ENCODE results near the gene ASGR1. TPM values are rescaled to one million over a fixed set of nuclear protein-coding genes. Genes with fewer than 3 reads are reported as not detected.
"Not testable (repeated sequence)": the region's sequence is repeated elsewhere in the genome, so short reads cannot be mapped to it uniquely, and the experiment has no call there.

Gene ASGR1
- total and polyA plus RNA-seq, 12 donors: 0.29 to 6.9 (median 1.8) TPM; not detected in 2

- 89 to 96% (median 92%) methylated on average over 6 of the region's 6 CpGs for WGBS, 4 donors
- Histone ChIP-seq H3K4me3 (no peak overlapping the region), H3K9me3 (replicated peaks in 1 of 3) (no peaks in the 10 kb centered on the region), H3K36me3 (replicated peaks in 1 of 2) (no peaks in the 10 kb centered on the region), H3K27me3 (no peaks in the 10 kb centered on the region), H3K27ac (no peak overlapping the region), H3K4me1 (replicated peaks in 1 of 2) (peaks cover 0 to 8% of the 10 kb centered on the region in 2 donors)
- no peak for DNase-seq
- TF ChIP-seq POLR2A (IDR thresholded peaks at IDR 0.05) (no peak), CTCF (IDR thresholded peaks at IDR 0.05) (no peak)
- intact Hi-C loops (cut with DNase I): no loop called here
Observed at GRCh38 chr17:7184647-7185046, 5.5 kb upstream of the ASGR1 start.

GRCh38 chr17:7184091-7184488 lies 4.9 kb upstream of the ASGR1 start:
- H3K36me3 ChIP-seq (replicated peaks in 1 of 2): no peaks in the 10 kb centered on the region
- no peak for TF ChIP-seq CTCF (IDR thresholded peaks at IDR 0.05)
- no peak for TF ChIP-seq POLR2A (IDR thresholded peaks at IDR 0.05)
- DNase-seq: peak in 5 of 7 donors; percentile 50 to 71 (median 66)
- 53 to 76% (median 66%) methylated on average over 7 to 14 of the region's 14 CpGs for WGBS, 4 donors
- H3K4me3 ChIP-seq: no peak overlapping the region
- no peaks in the 10 kb centered on the region for H3K9me3 ChIP-seq (replicated peaks in 1 of 3)
- peaks cover 0 to 8% of the 10 kb centered on the region in 2 donors for H3K4me1 ChIP-seq (replicated peaks in 1 of 2)
- intact Hi-C loops (cut with DNase I): no loop called here
- H3K27ac ChIP-seq: peak overlapping the region in 1 of 5 donors; percentile 52
- no peaks in the 10 kb centered on the region for H3K27me3 ChIP-seq

GRCh38 chr17:7183433-7184090 lies 4.4 kb upstream of the ASGR1 start:
- Histone ChIP-seq H3K27me3 (no peaks in the 10 kb centered on the region), H3K9me3 (replicated peaks in 1 of 3) (no peaks in the 10 kb centered on the region), H3K27ac (peak overlapping the region in 1 of 5 donors; percentile 52), H3K4me3 (no peak overlapping the region), H3K4me1 (replicated peaks in 1 of 2) (peaks cover 0 to 8% of the 10 kb centered on the region in 2 donors), H3K36me3 (replicated peaks in 1 of 2) (no peaks in the 10 kb centered on the region)
- 74 to 81% (median 76%) methylated on average over 7 of the region's 7 CpGs for WGBS, 4 donors
- intact Hi-C loops (cut with DNase I): no loop called here
- TF ChIP-seq CTCF (IDR thresholded peaks at IDR 0.05) (no peak), POLR2A (IDR thresholded peaks at IDR 0.05) (no peak)
- peak in 5 of 7 donors; percentile 52 to 69 (median 61) for DNase-seq

GRCh38 chr17:7182101-7182500 lies 2.9 kb upstream of the ASGR1 start:
- peaks cover 6 to 19% of the 10 kb centered on the region in 2 donors for H3K4me1 ChIP-seq (replicated peaks in 1 of 2)
- DNase-seq; H3K36me3 ChIP-seq (replicated peaks in 1 of 2); H3K4me3 ChIP-seq; intact Hi-C loops (cut with DNase I); H3K27ac ChIP-seq; H3K9me3 ChIP-seq (replicated peaks in 1 of 3); H3K27me3 ChIP-seq: not testable (repeated sequence)
- WGBS, 4 donors: 87 to 96% (median 91%) methylated on average over 2 of the region's 2 CpGs

GRCh38 chr17:7178973-7179316 lies 225 bp downstream of the ASGR1 start:
- no peak for DNase-seq
- intact Hi-C loops (cut with DNase I): no loop called here
- peaks cover 10% of the 10 kb centered on the region for H3K27me3 ChIP-seq

More at GRCh38 chr17:7178973-7179316, 225 bp downstream of the ASGR1 start:
- no peak overlapping the region for H3K27ac ChIP-seq
- peaks cover 6 to 19% of the 10 kb centered on the region in 2 donors for H3K4me1 ChIP-seq (replicated peaks in 1 of 2)
- 79 to 88% (median 81%) methylated on average over 5 to 11 of the region's 11 CpGs for WGBS, 4 donors
- TF ChIP-seq POLR2A (IDR thresholded peaks at IDR 0.05) (no peak), CTCF (IDR thresholded peaks at IDR 0.05) (no peak)
- no peaks in the 10 kb centered on the region for H3K9me3 ChIP-seq (replicated peaks in 1 of 3)
- no peak overlapping the region for H3K4me3 ChIP-seq
- no peaks in the 10 kb centered on the region for H3K36me3 ChIP-seq (replicated peaks in 1 of 2)
